Colonic mucosa (tissue), 4 donors: ENCODE data around the gene HARBI1. TPM values are rescaled to one million over a fixed set of nuclear protein-coding genes. Genes with fewer than 3 reads are reported as not detected.
"Not testable (repeated sequence)": the region's sequence is repeated elsewhere in the genome, so short reads cannot be mapped to it uniquely, and the experiment has no call there.

ENCODE experiments used
- DNase-seq: peaks from one replicate; pipeline ENCODE4 v3.0.0-alpha.2; 2020
- H3K27ac ChIP-seq: fragments of 200-600 bp; one replicate; pipeline ENCODE4 v1.8.0; 2021
- H3K27me3 ChIP-seq: fragments of 200-600 bp; one replicate; pipeline ENCODE4 v1.8.0; 2021
- H3K36me3 ChIP-seq: fragments of 200-600 bp; one replicate; pipeline ENCODE4 v1.8.0; 2021
- H3K4me1 ChIP-seq: fragments of 200-600 bp; one replicate; pipeline ENCODE4 v1.8.0; 2021; ENCODE audit warnings: mild to moderate bottlenecking
- H3K4me3 ChIP-seq: fragments of 200-600 bp; one replicate; pipeline ENCODE4 v1.8.0; 2021
- H3K9ac ChIP-seq, 2 donors: one replicate each; pipeline ENCODE4 v1.7.0; 2013; ENCODE audit warnings: control low read depth in 2 of 2, low read depth in 2 of 2, low read length in 2 of 2
- H3K9me3 ChIP-seq: fragments of 200-600 bp; one replicate; pipeline ENCODE4 v1.8.0; 2021
- CTCF ChIP-seq: fragments of 200-600 bp; IDR thresholded peaks from one replicate; pipeline ENCODE4 v1.8.0; 2022; ENCODE audit warnings: antibody characterized with exemption, mild to moderate bottlenecking
- intact Hi-C: fragments of 100-400 bp; cut with DNase I; formaldehyde crosslinking; loops from one replicate; pipeline ENCODE4 v1.14.1; 2022
- total RNA-seq, 2 donors: library from RNA; stranded (reverse); fragmentation: NEBNext Ultra II Directional in 1 of 2; extraction: Animal tissue kit (Norgen Biotek cat#: 25700) in 1 of 2; gene quantifications; one replicate each; pipeline ENCODE4 v1.2.1, GENCODE V29; 2021
- donor health status: healthy.
- donor health status: DM: no; HTN: no; CAD: no.
- donor health status: DM: no; HTN: no; CAD: no.

The HARBI1 gene
- total RNA-seq, 2 donors from 2014 or later = 4.5 to 5.0 TPM

GRCh38 chr11:46594374-46594700 is 22.7 kb downstream of the HARBI1 start:
- H3K27me3 ChIP-seq = no peaks in the 10 kb centered on the region
- peak overlapping the region; percentile 98 for H3K4me3 ChIP-seq
- peak overlapping the region; percentile 80 for H3K27ac ChIP-seq
- no peak for TF ChIP-seq CTCF
- H3K36me3 ChIP-seq = no peaks in the 10 kb centered on the region
- H3K4me1 ChIP-seq = peaks cover 12% of the 10 kb centered on the region
- intact Hi-C loops = no loop called here
- H3K9ac ChIP-seq = peak overlapping the region in 1 of 2 donors; percentile 91
- DNase-seq = no peak
- H3K9me3 ChIP-seq = no peaks in the 10 kb centered on the region

- no peaks in the 10 kb centered on the region for H3K27me3 ChIP-seq
- H3K9me3 ChIP-seq = no peaks in the 10 kb centered on the region
- peaks cover 12% of the 10 kb centered on the region for H3K4me1 ChIP-seq
- no peak for TF ChIP-seq CTCF
- peak within 1 kb of the TSS; percentile 76 to 91 for H3K9ac ChIP-seq
- intact Hi-C loops = no loop called here
- H3K27ac ChIP-seq = peak within 1 kb of the TSS; percentile 80
- DNase-seq = peak; percentile 95
- H3K36me3 ChIP-seq = no peaks in the 10 kb centered on the region
- H3K4me3 ChIP-seq = peak within 1 kb of the TSS; percentile 98
Measured at GRCh38 chr11:46593550-46594373, 23.3 kb downstream of the HARBI1 start, which contains the start of gene AMBRA1. AMBRA1 (minus strand) TSS chr11:46594023; CDS start chr11:46548380, 45,643 bp downstream.

GRCh38 chr11:46590740-46591605 is 26.1 kb downstream of the HARBI1 start:
- H3K27ac ChIP-seq = no peak overlapping the region
- intact Hi-C loops = no loop called here

GRCh38 chr11:46588915-46589314 is 28.1 kb downstream of the HARBI1 start:
- intact Hi-C loops = no loop called here
- no peak overlapping the region for H3K9ac ChIP-seq
- H3K9me3 ChIP-seq = no peaks in the 10 kb centered on the region
- H3K4me1 ChIP-seq = peaks cover 12% of the 10 kb centered on the region
- no peak for TF ChIP-seq CTCF
- H3K27ac ChIP-seq = no peak overlapping the region
- H3K4me3 ChIP-seq = no peak overlapping the region
- no peaks in the 10 kb centered on the region for H3K36me3 ChIP-seq
- no peaks in the 10 kb centered on the region for H3K27me3 ChIP-seq
- DNase-seq = no peak

More at GRCh38 chr11:46590740-46591605, 26.1 kb downstream of the HARBI1 start:
- Histone ChIP-seq H3K9me3 (no peaks in the 10 kb centered on the region), H3K4me1 (peaks cover 12% of the 10 kb centered on the region), H3K4me3 (no peak overlapping the region), H3K9ac (peak overlapping the region in 1 of 2 donors; percentile 34), H3K36me3 (no peaks in the 10 kb centered on the region), H3K27me3 (no peaks in the 10 kb centered on the region)
- no peak for TF ChIP-seq CTCF
- DNase-seq = no peak

- intact Hi-C loops = no loop called here
- peaks cover 12% of the 10 kb centered on the region for H3K4me1 ChIP-seq
- H3K9me3 ChIP-seq = no peaks in the 10 kb centered on the region
- H3K27me3 ChIP-seq = no peaks in the 10 kb centered on the region
- H3K27ac ChIP-seq = no peak overlapping the region
- no peak overlapping the region for H3K4me3 ChIP-seq
- no peak for DNase-seq
- H3K9ac ChIP-seq = no peak overlapping the region
- no peaks in the 10 kb centered on the region for H3K36me3 ChIP-seq
- TF ChIP-seq CTCF = no peak
Measured at GRCh38 chr11:46588131-46588530, 28.9 kb downstream of the HARBI1 start.

GRCh38 chr11:46583513-46583912 is 33.5 kb downstream of the HARBI1 start:
- H3K9me3 ChIP-seq, DNase-seq, H3K4me1 ChIP-seq, intact Hi-C loops, H3K27me3 ChIP-seq, H3K27ac ChIP-seq, H3K36me3 ChIP-seq, H3K9ac ChIP-seq, H3K4me3 ChIP-seq: not testable (repeated sequence)
